ENCODE measurements around the gene PUS1. TPM values are rescaled to one million over a fixed set of nuclear protein-coding genes. Genes with fewer than 3 reads are reported as not detected.

Gene PUS1
- total RNA-seq, 1 experiment from 2014 or later: 117 TPM

DNA sequence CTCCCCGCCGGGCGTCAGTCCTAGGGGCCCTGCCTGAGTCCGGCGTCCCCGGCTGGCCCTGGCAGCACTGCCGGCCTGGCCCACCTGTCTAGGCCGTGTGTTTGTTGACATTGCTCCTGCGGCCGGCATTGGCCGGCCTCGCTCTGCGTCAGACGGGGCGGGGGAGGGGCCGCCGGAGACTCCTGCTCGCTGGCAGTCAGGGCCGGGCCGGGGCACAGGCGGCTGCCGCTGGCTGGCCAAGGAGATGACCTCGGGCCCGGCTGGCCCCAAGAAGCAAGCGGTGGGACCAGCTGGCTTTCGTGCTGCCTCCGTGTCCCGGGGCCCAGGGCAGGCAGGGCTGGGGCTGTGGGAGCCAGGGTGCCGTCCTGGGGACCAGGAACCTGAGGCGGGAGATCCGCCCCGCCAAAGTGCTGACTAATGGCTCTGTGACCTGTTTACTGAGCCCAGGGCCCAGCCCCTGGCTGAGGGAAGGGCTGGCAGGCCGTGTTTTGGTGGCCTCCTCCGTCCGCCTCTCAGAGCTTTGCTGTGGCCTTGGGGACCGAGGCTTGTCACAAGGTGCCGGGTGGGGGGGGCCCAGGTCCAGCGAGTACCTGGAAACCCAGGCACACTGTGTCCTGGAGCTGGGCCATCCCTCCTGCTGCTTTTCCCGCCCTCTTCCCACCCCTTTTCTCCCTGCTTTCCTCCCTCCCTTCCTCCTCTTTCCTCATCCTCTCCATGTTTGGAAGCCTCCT is 32.8 kb upstream of the PUS1 start:
- no peak for TF ChIP-seq CTCF (conservative IDR thresholded peaks at IDR 0.05)
- H3K27me3 ChIP-seq (ENCODE audit: insufficient read depth, low read length): no peaks in the 10 kb centered on the region
- H2BK15ac ChIP-seq (ENCODE audit: low read depth, low read length): peak overlapping the region; percentile 68; the same call in 1 of the 2 replicates
- H3K23ac ChIP-seq (ENCODE audit: insufficient read length, low read depth, low read length): no peak overlapping the region
- no peaks in the 10 kb centered on the region for H3K27me3 Mint-ChIP-seq (ENCODE audit: low read depth)
- no peak overlapping the region for H4K5ac ChIP-seq (ENCODE audit: insufficient read length, low read depth, low read length)
- peak overlapping the region in 2 of 3 experiments; percentile 55 to 70; a peak in 2 of 7 replicates for H3K27ac Mint-ChIP-seq
- no peak overlapping the region for H2BK20ac ChIP-seq (ENCODE audit: low read depth, low read length, poor library complexity, severe bottlenecking)
- peak overlapping the region; percentile 7 for H3K4me2 ChIP-seq (ENCODE audit: insufficient read depth, insufficient read length, low read length)
- peak overlapping the region; percentile 59 for H4K91ac ChIP-seq (ENCODE audit: insufficient read length, low read depth, low read length)
- H3K4me3 Mint-ChIP-seq: peak overlapping the region; percentile 75 to 88
- no peak overlapping the region; the same call in 1 of the 2 replicates for H3K4ac ChIP-seq (ENCODE audit: low read depth, low read length)
- peak overlapping the region; percentile 41 for H3K18ac ChIP-seq (ENCODE audit: insufficient read length, low read depth, low read length)
- H2AK5ac ChIP-seq (ENCODE audit: insufficient read length, low read length): no peak overlapping the region
- H3K79me2 ChIP-seq (ENCODE audit: insufficient read depth, low read length): no peaks in the 10 kb centered on the region
- peaks cover 0 to 3% of the 10 kb centered on the region in 2 experiments; a peak in 2 of 5 replicates for H3K9me3 Mint-ChIP-seq
- no peak overlapping the region for H2BK5ac ChIP-seq (ENCODE audit: insufficient read length, low read length)
- peaks cover 7% of the 10 kb centered on the region for H3K23me2 ChIP-seq (ENCODE audit: insufficient read length, low read depth, low read length, poor library complexity, severe bottlenecking)
- DNase-seq: peak; percentile 96
- H3K14ac ChIP-seq (ENCODE audit: insufficient read depth, low read length): no peak overlapping the region; the same call in 1 of the 2 replicates
- no peak overlapping the region for H2BK120ac ChIP-seq (ENCODE audit: low read depth, low read length, poor library complexity, severe bottlenecking)
- peak overlapping the region; percentile 77 for H2BK12ac ChIP-seq (ENCODE audit: insufficient read length, low read depth, low read length)
- H3K79me1 ChIP-seq (ENCODE audit: insufficient read depth, low read depth, low read length, poor library complexity, severe bottlenecking): no peaks in the 10 kb centered on the region
- H3K9ac ChIP-seq (ENCODE audit: extremely low read depth, insufficient read length, low read length): peak overlapping the region; percentile 18
- peaks cover 9 to 16% (median 13%) of the 10 kb centered on the region in 3 experiments; a peak in 6 of 7 replicates for H3K36me3 Mint-ChIP-seq (ENCODE audit: insufficient read depth in 1 of 3, low read depth in 3 of 3)
- H4K8ac ChIP-seq (replicated peaks; ENCODE audit: insufficient read length, low read depth, low read length): no peak overlapping the region
- H3K9me3 ChIP-seq (ENCODE audit: control insufficient read depth, low read depth, low read length): no peaks in the 10 kb centered on the region
- H3K4me1 ChIP-seq (ENCODE audit: insufficient read depth, low read length): no peaks in the 10 kb centered on the region
- no peak overlapping the region for H3K56ac ChIP-seq (ENCODE audit: insufficient read length, low read depth, low read length)
- H3T11ph ChIP-seq (ENCODE audit: low read length): no peak overlapping the region
- H4K20me1 ChIP-seq (ENCODE audit: control insufficient read depth, insufficient read depth, insufficient read length): no peaks in the 10 kb centered on the region
- H3K27ac ChIP-seq (ENCODE audit: insufficient read length, low read depth, low read length): no peak overlapping the region
- no peak overlapping the region for H2AFZ ChIP-seq (ENCODE audit: low read length)
- H3K4me1 Mint-ChIP-seq: peaks cover 11 to 26% of the 10 kb centered on the region in 2 experiments
- no CpG with 5 or more reads among the region's 39 CpGs for WGBS (ENCODE audit: extremely low coverage, insufficient read length, low lambda C conversion rate)

Measured in H9 (cell line).